HCT116 (cell line): Measurements from ENCODE around the gene PDCD2L. TPM values are rescaled to one million over a fixed set of nuclear protein-coding genes. Genes with fewer than 3 reads are reported as not detected.

Source experiments
- ATAC-seq: fragments of 200-7000 bp; cut with Tn5 transposase; 2 replicates; pipeline ENCODE4 v1.9.1; 2020; ENCODE audit warnings: mild to moderate bottlenecking, moderate library complexity
- BruUV-seq: library from RNA; stranded (reverse); fragments of 400-500 nt; replicated peaks from 2 replicates; lab custom pipeline; 2021; lab: Mats Ljungman, UMichigan
- CTCF ChIA-PET: fragments of 300-600 bp; sonication (Branson Sonifier 250); formaldehyde crosslinking; loops from one replicate; lab custom pipeline; 2021; ENCODE audit warnings: antibody characterized with exemption; lab: Charles Lee
- POLR2A ChIA-PET: fragments of 300-600, 350-600 bp; sonication (Branson Sonifier 250); formaldehyde crosslinking; loops from one replicate; lab custom pipeline; 2021; ENCODE audit warnings: antibody characterized with exemption; lab: Charles Lee
- RAD21 ChIA-PET, 2 experiments: fragments of 300-600 bp; sonication (Branson Sonifier 250); formaldehyde crosslinking; loops; one replicate each; lab custom pipeline; 2023; ENCODE audit warnings: low total read pairs in 2 of 2; ENCODE audit not compliant: uncharacterized antibody in 2 of 2, unreplicated experiment in 2 of 2, low non-redundant PET in 1 of 2; lab: Charles Lee
- DNase-seq: peaks from one replicate; pipeline ENCODE4 v3.0.0-alpha.2; 2010; ENCODE audit warnings: low read depth, low spot score
- H2AFZ ChIP-seq: fragments of 200-600 bp; shearing (Covaris generic), sonication (generic); 2 replicates; pipeline ENCODE4 v1.6.1; 2017; ENCODE audit warnings: low read depth, mixed run types, mixed read lengths, antibody characterized with exemption, low read length; ENCODE audit not compliant: poor library complexity, severe bottlenecking
- H3K27ac ChIP-seq: 2 replicates; pipeline ENCODE4 v1.5.1; 2012; ENCODE audit warnings: low read depth, low read length
- H3K27me3 ChIP-seq: fragments of 200-600 bp; sonication (generic); 2 replicates; pipeline ENCODE4 v1.6.1; 2016; ENCODE audit warnings: mixed run types, low read length, mixed read lengths; ENCODE audit not compliant: insufficient read depth
- H3K36me3 ChIP-seq, 2 experiments: fragments of 200-500 bp in 1 of 2; fragments of 200-600 bp in 1 of 2; sonication (Bioruptor generic) in 1 of 2; sonication (generic) in 1 of 2; 2 replicates each; pipeline versions ENCODE4 v1.5.1 to v1.6.1; 2014 to 2016; ENCODE audit warnings: low read length in 2 of 2, inconsistent platforms in 1 of 2, mixed read lengths in 1 of 2, mixed run types in 1 of 2; ENCODE audit not compliant: insufficient read depth in 2 of 2, control insufficient read depth in 1 of 2
- H3K4me1 ChIP-seq, 2 experiments: fragments of 200-600 bp in 1 of 2; sonication (generic) in 1 of 2; 2 replicates each; pipeline versions ENCODE4 v1.5.1 to v1.6.1; 2012 to 2017; ENCODE audit warnings: low read length in 2 of 2, inconsistent platforms in 1 of 2, mild to moderate bottlenecking in 1 of 2, mixed read lengths in 1 of 2, mixed run types in 1 of 2, moderate library complexity in 1 of 2; ENCODE audit not compliant: insufficient read depth in 2 of 2, control insufficient read depth in 1 of 2
- H3K4me2 ChIP-seq: fragments of 200-600 bp; sonication (generic); 2 replicates; pipeline ENCODE4 v1.6.1; 2017; ENCODE audit warnings: mixed run types, low read length, mixed read lengths
- H3K4me3 ChIP-seq, 2 experiments: fragments of 200-600 bp in 1 of 2; sonication (generic) in 1 of 2; replicated peaks in 1 of 2; 2 replicates each; pipeline ENCODE4 v1.5.1; 2011 to 2016; ENCODE audit warnings: low read length in 2 of 2, control low read depth in 1 of 2, low read depth in 1 of 2, mild to moderate bottlenecking in 1 of 2, mixed read lengths in 1 of 2, mixed run types in 1 of 2
- H3K79me2 ChIP-seq: fragments of 200-600 bp; sonication (generic); 2 replicates; pipeline ENCODE4 v1.6.1; 2017; ENCODE audit warnings: mild to moderate bottlenecking, mixed run types, low read length, moderate library complexity, mixed read lengths; ENCODE audit not compliant: insufficient read depth
- H3K9ac ChIP-seq: fragments of 200-600 bp; sonication (generic); 2 replicates; pipeline ENCODE4 v1.6.1; 2016; ENCODE audit warnings: low read length, mixed read lengths
- H3K9me2 ChIP-seq: fragments of 200-600 bp; sonication (generic), shearing (Covaris generic); 2 replicates; pipeline ENCODE4 v1.6.1; 2017; ENCODE audit warnings: mixed run types, mild to moderate bottlenecking, moderate library complexity; ENCODE audit not compliant: insufficient read depth
- H3K9me3 ChIP-seq, 2 experiments: fragments of 200-500 bp in 1 of 2; fragments of 200-600 bp in 1 of 2; sonication (Bioruptor generic) in 1 of 2; sonication (generic) in 1 of 2; 2 replicates each; pipeline ENCODE4 v1.6.1; 2014 to 2017; ENCODE audit warnings: low read length in 2 of 2, mixed read lengths in 2 of 2, inconsistent platforms in 1 of 2, low read depth in 1 of 2, mild to moderate bottlenecking in 1 of 2, mixed run types in 1 of 2, moderate library complexity in 1 of 2; ENCODE audit not compliant: control insufficient read depth in 1 of 2, insufficient read depth in 1 of 2
- H4K20me1 ChIP-seq: fragments of 200-600 bp; sonication (generic), shearing (Covaris generic); 2 replicates; pipeline ENCODE4 v1.6.1; 2017; ENCODE audit warnings: mixed run types, mild to moderate bottlenecking, moderate library complexity; ENCODE audit not compliant: insufficient read depth
- CBX3 ChIP-seq: IDR thresholded peaks from 2 replicates; pipeline ENCODE4 v1.6.1; 2012; ENCODE audit warnings: low read depth
- CEBPB ChIP-seq: IDR thresholded peaks from 2 replicates; pipeline ENCODE4 v1.6.1; 2012; ENCODE audit warnings: low read depth
- EGR1 ChIP-seq: IDR thresholded peaks from 2 replicates; pipeline ENCODE4 v1.6.1; 2012; ENCODE audit warnings: low read depth
- ELF1 ChIP-seq: IDR thresholded peaks from 2 replicates; pipeline ENCODE4 v1.6.1; 2012; ENCODE audit warnings: low read depth, borderline replicate concordance
- EZH2 ChIP-seq: fragments of 200-600 bp; sonication (generic); IDR thresholded peaks from 2 replicates; pipeline ENCODE4 v1.6.1; 2017; ENCODE audit warnings: antibody characterized with exemption, mixed run types
- EZH2phosphoT487 ChIP-seq: fragments of 200-600 bp; IDR thresholded peaks from 2 replicates; pipeline ENCODE4 v1.6.1; 2018; ENCODE audit warnings: antibody characterized with exemption, borderline replicate concordance
- FOSL1 ChIP-seq: IDR thresholded peaks from 2 replicates; pipeline ENCODE4 v1.6.1; 2012; ENCODE audit warnings: low read depth
- MAX ChIP-seq: IDR thresholded peaks from 2 replicates; pipeline ENCODE4 v1.6.1; 2012
- POLR2AphosphoS5 ChIP-seq: IDR thresholded peaks from 2 replicates; pipeline ENCODE4 v1.6.1; 2011; ENCODE audit warnings: mild to moderate bottlenecking, low read depth, low read length, moderate library complexity
- REST ChIP-seq: IDR thresholded peaks from 2 replicates; pipeline ENCODE4 v1.6.1; 2012; ENCODE audit warnings: low read depth
- SP1 ChIP-seq: IDR thresholded peaks from 2 replicates; pipeline ENCODE4 v1.6.1; 2012; ENCODE audit warnings: low read depth
- SRF ChIP-seq: IDR thresholded peaks from 2 replicates; pipeline ENCODE4 v1.6.1; 2012; ENCODE audit warnings: low read depth
- TCF7L2 ChIP-seq: IDR thresholded peaks from 2 replicates; pipeline ENCODE4 v1.7.0; 2011; ENCODE audit warnings: borderline replicate concordance, inconsistent platforms; ENCODE audit not compliant: insufficient read depth, insufficient read length; ENCODE audit errors: extremely low read depth
- YY1 ChIP-seq: IDR thresholded peaks from 2 replicates; pipeline ENCODE4 v1.6.1; 2011; ENCODE audit warnings: low read length, low read depth, moderate library complexity, mild to moderate bottlenecking; ENCODE audit not compliant: insufficient replicate concordance; ENCODE audit errors: extremely low read depth
- ZBTB33 ChIP-seq: IDR thresholded peaks from 2 replicates; pipeline ENCODE4 v1.6.1; 2011; ENCODE audit warnings: mild to moderate bottlenecking, low read length, moderate library complexity; ENCODE audit not compliant: insufficient replicate concordance; ENCODE audit errors: extremely low read depth
- ZFX ChIP-seq: fragments of 450-650 bp; IDR thresholded peaks from 2 replicates; pipeline ENCODE4 v1.6.1; 2017
- ZNF274 ChIP-seq: fragments of 200-500 bp; sonication (Bioruptor generic); IDR thresholded peaks from 2 replicates; pipeline ENCODE4 v1.6.1; 2014; ENCODE audit warnings: mild to moderate bottlenecking, low read depth, low read length, inconsistent platforms
- intact Hi-C: fragments of 100-400 bp; cut with micrococcal nuclease; formaldehyde crosslinking; loops from 2 replicates; pipeline ENCODE4 v1.10.0; 2022
- total RNA-seq: library from RNA; stranded (reverse); gene quantifications from one replicate; pipeline ENCODE4 v1.2.1, GENCODE V29; 2021; ENCODE audit not compliant: unreplicated experiment

The PDCD2L gene
- total RNA-seq, 1 experiment from 2014 or later: 30.0 TPM

- RAD21 ChIA-PET: no interaction called here
These were observed 67.9 kb downstream of the PDCD2L start for GRCh38 chr19:34471906-34472700.

More at GRCh38 chr19:34471906-34472700, 67.9 kb downstream of the PDCD2L start:
- CTCF ChIA-PET: no interaction called here
- peaks cover 24 to 41% of the 10 kb centered on the region in 2 experiments; a peak in 3 of 4 replicates for H3K36me3 ChIP-seq
- DNase-seq: no peak
- no peak overlapping the region for H3K4me3 ChIP-seq
- POLR2A ChIA-PET: no interaction called here
- no peak overlapping the region for H3K4me2 ChIP-seq
- H2AFZ ChIP-seq: no peak overlapping the region
- H3K9me2 ChIP-seq: no peaks in the 10 kb centered on the region
- no TSS peak for BruUV-seq
- H3K9me3 ChIP-seq: no peaks in the 10 kb centered on the region
- no peak overlapping the region for H3K9ac ChIP-seq
- TF ChIP-seq TCF7L2 (no peak), MAX (no peak), FOSL1 (no peak), YY1 (no peak), ZNF274 (no peak), CEBPB (no peak), POLR2AphosphoS5 (no peak), ELF1 (no peak), EGR1 (no peak), EZH2phosphoT487 (no peak), ZFX (no peak), SRF (no peak), ZBTB33 (no peak), REST (no peak), CBX3 (no peak), SP1 (no peak), EZH2 (no peak)
- TF ChIP-seq, all 23 proteins: peak for 0
- H3K27me3 ChIP-seq: no peaks in the 10 kb centered on the region
- H3K27ac ChIP-seq: no peak overlapping the region
- no peak for ATAC-seq
- peaks cover 7% of the 10 kb centered on the region; the same call in 1 of the 2 replicates for H3K79me2 ChIP-seq
- intact Hi-C loops: no loop called here
- H4K20me1 ChIP-seq: no peaks in the 10 kb centered on the region
- H3K4me1 ChIP-seq: no peaks in the 10 kb centered on the region
